GM12878 (cell line): ENCODE results near the gene MEMO1. TPM values are rescaled to one million over a fixed set of nuclear protein-coding genes. Genes with fewer than 3 reads are reported as not detected.

Experiments used
- ASH2L ChIP-seq: fragments of 300-600, 200-600 bp; sonication (generic); IDR thresholded peaks from 2 replicates; pipeline ENCODE4 v1.6.1; 2017; ENCODE audit warnings: low read depth, mild to moderate bottlenecking, borderline replicate concordance
- BMI1 ChIP-seq: fragments of 450-650 bp; IDR thresholded peaks from 2 replicates; pipeline ENCODE4 v1.6.1; 2016; ENCODE audit warnings: mild to moderate bottlenecking, moderate library complexity, borderline replicate concordance
- CBFB ChIP-seq: IDR thresholded peaks from 2 replicates; pipeline ENCODE4 v1.6.1; 2016; ENCODE audit warnings: antibody characterized with exemption, low read depth
- CBX3 ChIP-seq: fragments of 200-600 bp; sonication (generic); IDR thresholded peaks from 2 replicates; pipeline ENCODE4 v1.6.1; 2016; ENCODE audit warnings: low read depth, borderline replicate concordance
- CREB1 ChIP-seq: IDR thresholded peaks from 2 replicates; pipeline ENCODE4 v1.6.1; 2012; ENCODE audit warnings: low read depth, mild to moderate bottlenecking, inconsistent platforms
- EGR1 ChIP-seq, 2 experiments: IDR thresholded peaks; 1 replicate in 1 of 2; 2 replicates in 1 of 2; pipeline ENCODE4 v1.6.1; 2011 to 2012; ENCODE audit warnings: low read depth in 2 of 2, low read length in 2 of 2, borderline replicate concordance in 1 of 2, mild to moderate bottlenecking in 1 of 2, moderate library complexity in 1 of 2
- ELK1 ChIP-seq: IDR thresholded peaks from 2 replicates; pipeline ENCODE4 v1.6.1; 2012; ENCODE audit warnings: low read depth, low read length, improper control_type of control experiment
- EZH2 ChIP-seq: IDR thresholded peaks from 2 replicates; pipeline ENCODE4 v1.6.1; 2012; ENCODE audit warnings: low read depth, mild to moderate bottlenecking, control low read depth, inconsistent platforms, low read length, borderline replicate concordance; ENCODE audit not compliant: control insufficient read depth
- HCFC1 ChIP-seq: fragments of 150-350 bp; IDR thresholded peaks from 2 replicates; pipeline ENCODE4 v1.6.1; 2014; ENCODE audit warnings: low read length
- HDAC2 ChIP-seq: fragments of 200-600 bp; sonication (generic); IDR thresholded peaks from 2 replicates; pipeline ENCODE4 v1.6.1; 2017
- NFXL1 ChIP-seq: fragments of 450-650 bp; IDR thresholded peaks from 2 replicates; pipeline ENCODE4 v1.6.1; 2017; ENCODE audit warnings: antibody characterized with exemption, mild to moderate bottlenecking, borderline replicate concordance
- RELA ChIP-seq: fragments of 450-650 bp; IDR thresholded peaks from 2 replicates; pipeline ENCODE4 v1.8.0; 2014; ENCODE audit warnings: borderline replicate concordance; ENCODE audit not compliant: partially characterized antibody
- RUNX3 ChIP-seq: IDR thresholded peaks from 2 replicates; pipeline ENCODE4 v1.6.1; 2012; ENCODE audit warnings: low read length, inconsistent platforms
- SIN3A ChIP-seq: IDR thresholded peaks from 2 replicates; pipeline ENCODE4 v1.6.1; 2012; ENCODE audit warnings: low read depth, low read length, improper control_type of control experiment
- SMAD5 ChIP-seq: IDR thresholded peaks from 2 replicates; pipeline ENCODE4 v1.6.1; 2016; ENCODE audit warnings: antibody characterized with exemption, low read depth
- SPI1 ChIP-seq: IDR thresholded peaks from 2 replicates; pipeline ENCODE4 v1.6.1; 2011; ENCODE audit warnings: low read depth, mild to moderate bottlenecking, low read length, moderate library complexity, borderline replicate concordance; ENCODE audit not compliant: insufficient read depth
- STAT1 ChIP-seq: fragments of 450-650 bp; conservative IDR thresholded peaks from 2 replicates; pipeline ENCODE4 v1.6.1; 2014; ENCODE audit warnings: antibody characterized with exemption, mild to moderate bottlenecking
- ZBTB4 ChIP-seq: fragments of 450-650 bp; formaldehyde crosslinking; IDR thresholded peaks from 2 replicates; pipeline ENCODE4 v1.4.0; 2022; ENCODE audit warnings: mild to moderate bottlenecking, moderate library complexity
- ZBTB40 ChIP-seq: fragments of 450-650 bp; IDR thresholded peaks from 2 replicates; pipeline ENCODE4 v1.6.1; 2016; ENCODE audit warnings: mild to moderate bottlenecking, moderate library complexity, borderline replicate concordance
- ZNF217 ChIP-seq: fragments of 450-650 bp; IDR thresholded peaks from 2 replicates; pipeline ENCODE4 v1.6.1; 2017; ENCODE audit warnings: antibody characterized with exemption, mild to moderate bottlenecking
- ZNF24 ChIP-seq: fragments of 450-650 bp; IDR thresholded peaks from 2 replicates; pipeline ENCODE4 v1.6.1; 2017; ENCODE audit warnings: antibody characterized with exemption, mild to moderate bottlenecking
- ZZZ3 ChIP-seq: IDR thresholded peaks from 2 replicates; pipeline ENCODE4 v1.6.1; 2011; ENCODE audit warnings: low read depth; ENCODE audit not compliant: control insufficient read depth, insufficient read length
- polyA plus RNA-seq, 11 experiments: library from polyadenylated mRNA; depleted of rRNA in 4 of 11; unstranded in 6 of 11; stranded (reverse) in 5 of 11; fragments of >200 nt; fragmentation: Nextera tagmentation in 4 of 11; fragmentation: Illumina TruSeq in 1 of 11; extraction: Ambion mirVana in 4 of 11; extraction: Trizol in 1 of 11; gene quantifications; 1 replicate in 1 of 11; 2 replicates in 10 of 11; pipeline versions ENCODE4 v1.2.1 to v1.2.3, GENCODE V29; 2011 to 2016; ENCODE audit warnings: inconsistent platforms in 2 of 11, missing spikeins in 2 of 11, low read depth in 1 of 11
- total RNA-seq, 4 experiments: library from RNA; depleted of rRNA in 3 of 4; stranded (reverse); fragments of >200 nt in 3 of 4; fragmentation: Illumina TruSeq in 1 of 4; extraction: Trizol in 1 of 4; gene quantifications; 2 replicates each; pipeline versions ENCODE4 v1.2.1 to v1.2.3, GENCODE V29; 2013 to 2021

The MEMO1 gene
- total and polyA plus RNA-seq, 10 of the 15 experiments (the other 5 are each of a cell fraction or from before 2014, with no cell fraction given): 39.8 to 99.1 (median 72.2) TPM

GRCh38 chr2:32039447-32040219 is 28.8 kb upstream of the MEMO1 start, which contains the start of gene DPY30 (continued):
- TF ChIP-seq CBX3 (no peak), EZH2 (no peak), ZNF217 (no peak), ELK1 (0 out of 2 replicates have a peak, but pooled peaks have one; percentile 9), SIN3A (0 out of 2 replicates have a peak, but pooled peaks have one; percentile 35), STAT1 (0 out of 2 replicates have a peak, but pooled peaks have one; percentile 45), ZZZ3 (no peak), HDAC2 (no peak), ZNF24 (no peak), RELA (peak; percentile 59), RUNX3 (0 out of 2 replicates have a peak, but pooled peaks have one; percentile 9), ZBTB40 (no peak; the same call in 1 of the 2 replicates), ASH2L (no peak), NFXL1 (no peak), CBFB (no peak; the same call in 1 of the 2 replicates), CREB1 (peak; percentile 62; the same call in 1 of the 2 replicates), BMI1 (no peak), ZBTB4 (CRISPR knock-in tag) (no peak), HCFC1 (0 out of 2 replicates have a peak, but pooled peaks have one; percentile 49), EGR1 (IDR thresholded peaks at IDR 0.05; ENCODE audit: borderline replicate concordance in 1 of 2, low read depth in 2 of 2, low read length in 2 of 2) (0 out of 3 replicates have a peak, but pooled peaks of 1 of the 2 experiments have one; percentile 15), SPI1 (peak; percentile 46; the same call in 1 of the 2 replicates), SMAD5 (peak; percentile 97)
